Upper lobe of left lung (tissue), 4 donors: ENCODE results near the gene PRCC.

ENCODE experiments used
- CTCF ChIP-seq, 6 experiments: fragments of 450-650 bp in 4 of 6; fragments of 200-600 bp in 2 of 6; sonication (generic) in 2 of 6; IDR thresholded peaks; one replicate each; pipeline ENCODE4 v1.5.1; 2016 to 2019; ENCODE audit warnings: antibody characterized with exemption in 6 of 6
- EP300 ChIP-seq, 4 donors: sonication (generic); formaldehyde crosslinking; IDR thresholded peaks; one replicate each; pipeline ENCODE4 v1.5.1; 2017; ENCODE audit warnings: antibody characterized with exemption in 4 of 4, control low read depth in 2 of 4
- POLR2A ChIP-seq, 4 donors: fragments of 450-650 bp; IDR thresholded peaks; one replicate each; pipeline ENCODE4 v1.5.1; 2016 to 2017; ENCODE audit warnings: antibody characterized with exemption in 4 of 4, mild to moderate bottlenecking in 2 of 4
- POLR2AphosphoS5 ChIP-seq, 2 donors: sonication (generic); formaldehyde crosslinking; IDR thresholded peaks; one replicate each; pipeline ENCODE4 v1.5.1; 2017; ENCODE audit warnings: antibody characterized with exemption in 2 of 2

- TF ChIP-seq CTCF (IDR thresholded peaks at IDR 0.05) (no peak), POLR2A (IDR thresholded peaks at IDR 0.05) (no peak), POLR2AphosphoS5 (IDR thresholded peaks at IDR 0.05) (no peak), EP300 (IDR thresholded peaks at IDR 0.05) (no peak)
Measured at GRCh38 chr1:156804572-156805243, 37.4 kb downstream of the PRCC start.
